ENCODE data around the gene DUT. TPM values are rescaled to one million over a fixed set of nuclear protein-coding genes. Genes with fewer than 3 reads are reported as not detected.

DUT gene
- total and polyA plus RNA-seq, 8 donors, result 23.9 to 78.8 (median 31.6) TPM

DNA sequence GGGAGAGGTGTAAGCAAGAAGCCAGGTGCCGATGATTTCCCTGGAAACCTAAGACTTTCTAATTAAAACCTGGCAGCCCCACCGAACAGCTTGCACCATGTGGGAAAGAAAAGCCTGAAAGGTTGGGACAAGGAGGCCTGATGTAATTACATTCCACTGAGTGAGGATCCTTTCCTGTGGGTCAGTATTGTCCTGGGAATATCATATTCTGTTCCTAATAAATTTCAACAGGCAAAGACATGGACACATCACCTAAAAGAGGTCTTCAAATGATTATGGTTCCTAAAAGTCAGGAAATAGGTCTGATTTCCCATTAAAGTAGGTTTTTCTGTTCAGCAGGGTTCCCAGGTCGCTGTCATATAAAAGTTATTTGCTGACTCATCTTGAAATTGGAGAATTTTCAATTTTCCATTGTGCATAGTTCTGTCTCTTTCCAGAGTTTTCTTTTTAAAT, 58.5 kb downstream of the DUT start:
- Histone ChIP-seq H3K36me3 (no peaks in the 10 kb centered on the region), H3K27ac (no peak overlapping the region), H3K4me3 (no peak overlapping the region), H3K9me3 (no peaks in the 10 kb centered on the region), H3K4me1 (no peaks in the 10 kb centered on the region), H3K27me3 (no peaks in the 10 kb centered on the region)
- no peak for FAIRE-seq
- no peak for ATAC-seq
- no peak for TF ChIP-seq CTCF (IDR thresholded peaks at IDR 0.05)
- 66 to 77% methylated on average over 3 of the region's 3 CpGs for WGBS, 2 donors
- intact Hi-C loops (cut with DNase I), result no loop called here
- no peak for DNase-seq

DNA sequence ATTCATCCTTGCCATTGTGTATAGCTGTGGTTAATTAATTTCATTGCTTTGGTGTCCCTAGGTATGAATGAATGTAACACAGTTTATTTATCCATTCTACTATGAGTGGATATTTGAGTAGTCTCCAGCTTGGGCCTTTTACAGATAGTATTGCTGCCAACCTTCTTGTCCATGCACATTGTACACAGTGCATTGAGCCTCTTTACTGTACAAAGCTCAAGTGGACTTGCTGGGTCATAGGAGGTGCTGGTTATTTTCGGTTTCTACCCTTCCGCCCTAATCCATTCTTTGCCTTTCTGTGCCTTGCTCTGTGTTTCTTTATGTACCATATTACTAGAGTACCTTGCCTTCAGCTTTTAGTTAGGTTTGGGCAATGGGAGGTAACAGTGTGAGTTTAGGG, 60.7 kb downstream of the DUT start:
- Histone ChIP-seq H3K9me3 (no peaks in the 10 kb centered on the region), H3K36me3 (no peaks in the 10 kb centered on the region), H3K27me3 (no peaks in the 10 kb centered on the region), H3K4me1 (no peaks in the 10 kb centered on the region), H3K27ac (no peak overlapping the region), H3K4me3 (no peak overlapping the region)
- DNase-seq (no peak), FAIRE-seq (no peak), ATAC-seq (no peak)
- TF ChIP-seq CTCF (IDR thresholded peaks at IDR 0.05), result no peak
- intact Hi-C loops (cut with DNase I), result no loop called here
- 88 to 92% methylated on average over 2 of the region's 2 CpGs for WGBS, 2 donors

DNA sequence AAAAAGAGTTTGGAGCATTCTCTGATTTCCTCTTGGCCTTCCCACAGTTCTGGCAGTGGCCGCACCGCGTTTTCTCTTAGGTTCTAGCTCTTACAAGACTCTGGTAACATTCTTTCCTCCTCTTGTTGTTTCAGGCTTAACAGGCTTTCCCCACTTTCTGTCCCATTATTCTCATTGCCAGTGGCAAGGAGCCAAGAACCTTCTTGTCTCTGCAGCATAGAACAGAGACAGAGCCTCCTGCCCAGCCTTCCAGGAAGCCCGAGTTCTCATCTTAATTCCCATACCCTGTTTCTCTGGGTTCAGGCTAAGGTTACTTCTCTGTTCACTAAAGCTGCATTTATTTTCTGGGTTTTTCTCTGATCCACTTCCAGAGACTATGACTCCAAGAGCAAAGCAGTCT, 61.1 kb downstream of the DUT start:
- Histone ChIP-seq H3K4me3 (no peak overlapping the region), H3K27ac (no peak overlapping the region), H3K9me3 (no peaks in the 10 kb centered on the region), H3K36me3 (no peaks in the 10 kb centered on the region), H3K4me1 (no peaks in the 10 kb centered on the region), H3K27me3 (no peaks in the 10 kb centered on the region)
- FAIRE-seq, result no peak
- peak in 3 of 4 donors; percentile 21 to 50 (median 46) for ATAC-seq
- 53 to 54% methylated on average over 4 of the region's 4 CpGs for WGBS, 2 donors
- TF ChIP-seq CTCF (IDR thresholded peaks at IDR 0.05), result no peak
- DNase-seq, result peak in 2 of 6 donors; percentile 10 to 15
- intact Hi-C loops (cut with DNase I), result no loop called here

Other genes with a start within 250 kb of the DUT start
- gene SLC24A5, start 210.4 kb upstream of the DUT start, total RNA-seq, result not detected
- under 1 TPM in 1 of 2 donors, not detected in 1; 0.19 TPM for gene SLC24A5, start 210.4 kb upstream of the DUT start, polyA plus RNA-seq
- 10 to 100 TPM; 10.5 to 21.5 (median 15.1) TPM for gene MYEF2, start 153.1 kb upstream of the DUT start, total RNA-seq
- gene MYEF2, start 153.1 kb upstream of the DUT start, polyA plus RNA-seq, result 10 to 100 TPM; 14.5 to 28.0 TPM
- gene CTXN2, start 139.8 kb upstream of the DUT start, total RNA-seq, result under 1 TPM in 2 of 6 donors, not detected in 4; 0.06 to 0.09 TPM
- under 1 TPM; 0.15 to 0.73 TPM for gene CTXN2, start 139.8 kb upstream of the DUT start, polyA plus RNA-seq
- under 1 TPM in 2 of 6 donors, not detected in 4; 0.03 to 0.23 TPM for gene SLC12A1, start 125.1 kb upstream of the DUT start, total RNA-seq
- under 1 TPM in 1 of 2 donors, not detected in 1; 0.05 TPM for gene SLC12A1, start 125.1 kb upstream of the DUT start, polyA plus RNA-seq

Measured in pancreas (tissue), 10 donors.